Subcutaneous abdominal adipose tissue (tissue), 5 donors: Measurements from ENCODE around the gene SIM2.

Experiments used
- H3K27ac ChIP-seq: one replicate; pipeline ENCODE4 v1.7.0; 2013; ENCODE audit warnings: low read depth, mild to moderate bottlenecking, inconsistent platforms, low read length, moderate library complexity
- H3K27me3 ChIP-seq, 5 donors: one replicate each; pipeline ENCODE4 v1.7.0; 2013; ENCODE audit warnings: low read length in 5 of 5, inconsistent platforms in 1 of 5; ENCODE audit not compliant: control insufficient read depth in 5 of 5, insufficient read depth in 4 of 5
- H3K36me3 ChIP-seq, 5 donors: one replicate each; pipeline ENCODE4 v1.7.0; 2013; ENCODE audit warnings: low read length in 5 of 5; ENCODE audit not compliant: control insufficient read depth in 5 of 5, insufficient read depth in 5 of 5
- H3K4me1 ChIP-seq, 5 donors: one replicate each; pipeline ENCODE4 v1.7.0; 2013; ENCODE audit warnings: low read length in 5 of 5, mild to moderate bottlenecking in 3 of 5, moderate library complexity in 1 of 5; ENCODE audit not compliant: control insufficient read depth in 5 of 5, insufficient read depth in 5 of 5
- H3K4me3 ChIP-seq, 5 donors: one replicate each; pipeline ENCODE4 v1.7.0; 2013; ENCODE audit warnings: low read length in 5 of 5, low read depth in 1 of 5
- H3K9ac ChIP-seq, 5 donors: one replicate each; pipeline ENCODE4 v1.7.0; 2013; ENCODE audit warnings: low read length in 5 of 5, mild to moderate bottlenecking in 4 of 5, moderate library complexity in 3 of 5
- H3K9me3 ChIP-seq, 5 donors: one replicate each; pipeline ENCODE4 v1.7.0; 2013; ENCODE audit warnings: low read length in 5 of 5; ENCODE audit not compliant: control insufficient read depth in 5 of 5
- donor health status: healthy.
- donor health status: healthy.
- donor health status: healthy.
- donor health status: healthy.
- donor health status: healthy.

SIM2 gene

GRCh38 chr21:36745459-36745858 lies 46.5 kb downstream of the SIM2 start:
- H3K9ac ChIP-seq, result no peak overlapping the region
- H3K27me3 ChIP-seq, result peaks cover 0 to 27% (median 10%) of the 10 kb centered on the region in 5 donors
- H3K9me3 ChIP-seq, result no peaks in the 10 kb centered on the region
- H3K36me3 ChIP-seq, result no peaks in the 10 kb centered on the region
- H3K27ac ChIP-seq, result no peak overlapping the region
- H3K4me1 ChIP-seq, result peaks cover 0 to 20% (median 9%) of the 10 kb centered on the region in 5 donors
- no peak overlapping the region for H3K4me3 ChIP-seq

- H3K4me3 ChIP-seq, result peak overlapping the region in 3 of 5 donors; percentile 36 to 43 (median 37)
- peaks cover 0 to 26% (median 9%) of the 10 kb centered on the region in 5 donors for H3K4me1 ChIP-seq
These were observed 48.3 kb downstream of the SIM2 start for GRCh38 chr21:36747041-36747814.

GRCh38 chr21:36747815-36748383 lies 49.0 kb downstream of the SIM2 start:
- H3K9ac ChIP-seq, result no peak overlapping the region
- H3K4me1 ChIP-seq, result peaks cover 0 to 26% (median 9%) of the 10 kb centered on the region in 5 donors
- peaks cover 0 to 2% (median 0%) of the 10 kb centered on the region in 5 donors for H3K36me3 ChIP-seq
- no peaks in the 10 kb centered on the region for H3K9me3 ChIP-seq
- H3K27me3 ChIP-seq, result peaks cover 0 to 22% (median 10%) of the 10 kb centered on the region in 5 donors
- no peak overlapping the region for H3K27ac ChIP-seq
- H3K4me3 ChIP-seq, result peak overlapping the region in 4 of 5 donors; percentile 11 to 47 (median 22)

More at GRCh38 chr21:36747041-36747814, 48.3 kb downstream of the SIM2 start:
- H3K27me3 ChIP-seq, result peaks cover 0 to 27% (median 10%) of the 10 kb centered on the region in 5 donors
- H3K36me3 ChIP-seq, result no peaks in the 10 kb centered on the region
- no peak overlapping the region for H3K9ac ChIP-seq
- H3K27ac ChIP-seq, result no peak overlapping the region
- no peaks in the 10 kb centered on the region for H3K9me3 ChIP-seq

GRCh38 chr21:36749935-36750575 lies 51.1 kb downstream of the SIM2 start:
- Histone ChIP-seq H3K9me3 (no peaks in the 10 kb centered on the region), H3K4me1 (peaks cover 0 to 28% (median 9%) of the 10 kb centered on the region in 5 donors), H3K27me3 (peaks cover 0 to 11% (median 2%) of the 10 kb centered on the region in 5 donors), H3K27ac (no peak overlapping the region), H3K4me3 (no peak overlapping the region), H3K36me3 (peaks cover 0 to 15% (median 7%) of the 10 kb centered on the region in 5 donors), H3K9ac (no peak overlapping the region)

- no peak overlapping the region for H3K9ac ChIP-seq
- H3K4me3 ChIP-seq, result no peak overlapping the region
- peaks cover 0 to 19% (median 9%) of the 10 kb centered on the region in 5 donors for H3K36me3 ChIP-seq
- H3K27me3 ChIP-seq, result peaks cover 0 to 8% (median 0%) of the 10 kb centered on the region in 5 donors
- H3K27ac ChIP-seq, result no peak overlapping the region
- H3K9me3 ChIP-seq, result no peaks in the 10 kb centered on the region
- H3K4me1 ChIP-seq, result peaks cover 0 to 28% (median 9%) of the 10 kb centered on the region in 5 donors
These were observed 51.7 kb downstream of the SIM2 start for GRCh38 chr21:36750576-36750959.

GRCh38 chr21:36751383-36751782 lies 52.5 kb downstream of the SIM2 start:
- no peak overlapping the region for H3K27ac ChIP-seq
- peak overlapping the region in 3 of 5 donors; percentile 0 to 38 (median 23) for H3K4me3 ChIP-seq
- no peak overlapping the region for H3K9ac ChIP-seq
- peaks cover 0 to 28% (median 9%) of the 10 kb centered on the region in 5 donors for H3K4me1 ChIP-seq
- no peaks in the 10 kb centered on the region for H3K9me3 ChIP-seq
- H3K27me3 ChIP-seq, result peaks cover 0 to 5% (median 0%) of the 10 kb centered on the region in 5 donors
- peaks cover 0 to 23% (median 9%) of the 10 kb centered on the region in 5 donors for H3K36me3 ChIP-seq

GRCh38 chr21:36753556-36753955 lies 54.6 kb downstream of the SIM2 start:
- peaks cover 3 to 28% (median 9%) of the 10 kb centered on the region in 5 donors for H3K36me3 ChIP-seq
- H3K27me3 ChIP-seq, result no peaks in the 10 kb centered on the region
- H3K4me3 ChIP-seq, result no peak overlapping the region
- H3K9me3 ChIP-seq, result no peaks in the 10 kb centered on the region
- no peak overlapping the region for H3K9ac ChIP-seq
- H3K27ac ChIP-seq, result no peak overlapping the region
- peaks cover 0 to 22% (median 0%) of the 10 kb centered on the region in 5 donors for H3K4me1 ChIP-seq

GRCh38 chr21:36754241-36754898 lies 55.5 kb downstream of the SIM2 start:
- no peak overlapping the region for H3K9ac ChIP-seq
- H3K4me3 ChIP-seq, result peak overlapping the region in 3 of 5 donors; percentile 26 to 44 (median 35)
- peaks cover 3 to 32% (median 14%) of the 10 kb centered on the region in 5 donors for H3K36me3 ChIP-seq
- no peak overlapping the region for H3K27ac ChIP-seq
- H3K9me3 ChIP-seq, result no peaks in the 10 kb centered on the region
- H3K4me1 ChIP-seq, result peaks cover 0 to 22% (median 0%) of the 10 kb centered on the region in 5 donors
- H3K27me3 ChIP-seq, result no peaks in the 10 kb centered on the region

- Histone ChIP-seq H3K9me3 (no peaks in the 10 kb centered on the region), H3K4me1 (peaks cover 0 to 16% (median 0%) of the 10 kb centered on the region in 5 donors), H3K4me3 (no peak overlapping the region), H3K27ac (no peak overlapping the region), H3K36me3 (peaks cover 6 to 36% (median 15%) of the 10 kb centered on the region in 5 donors), H3K27me3 (no peaks in the 10 kb centered on the region), H3K9ac (no peak overlapping the region)
These were observed 57.6 kb downstream of the SIM2 start for GRCh38 chr21:36756527-36756926.
